ENCODE measurements around the gene PCNA. TPM values are rescaled to one million over a fixed set of nuclear protein-coding genes. Genes with fewer than 3 reads are reported as not detected.

The PCNA gene
- total RNA-seq, 1 experiment from 2014 or later: 274 TPM

- H3K9me3 ChIP-seq (ENCODE audit: control insufficient read depth, low read depth, low read length): no peaks in the 10 kb centered on the region
- H3K79me1 ChIP-seq (ENCODE audit: insufficient read depth, low read depth, low read length, poor library complexity, severe bottlenecking): no peaks in the 10 kb centered on the region
- DNase-seq: no peak
- H3K4me1 ChIP-seq (ENCODE audit: insufficient read depth, low read length): no peaks in the 10 kb centered on the region
- H3K36me3 Mint-ChIP-seq (ENCODE audit: insufficient read depth in 1 of 3, low read depth in 3 of 3): peaks cover 13 to 41% (median 38%) of the 10 kb centered on the region in 3 experiments; a peak in 6 of 7 replicates
- H2BK15ac ChIP-seq (ENCODE audit: low read depth, low read length): no peak overlapping the region
- H3K23me2 ChIP-seq (ENCODE audit: insufficient read length, low read depth, low read length, poor library complexity, severe bottlenecking): no peaks in the 10 kb centered on the region
- no peak overlapping the region for H3K9ac ChIP-seq (ENCODE audit: extremely low read depth, insufficient read length, low read length)
- H3K27me3 ChIP-seq (ENCODE audit: insufficient read depth, low read length): no peaks in the 10 kb centered on the region
- no peak overlapping the region for H3K23ac ChIP-seq (ENCODE audit: insufficient read length, low read depth, low read length)
- no peak overlapping the region for H2BK5ac ChIP-seq (ENCODE audit: insufficient read length, low read length)
- no peaks in the 10 kb centered on the region for H4K20me1 ChIP-seq (ENCODE audit: control insufficient read depth, insufficient read depth, insufficient read length)
- no peak overlapping the region for H3K4me2 ChIP-seq (ENCODE audit: insufficient read depth, insufficient read length, low read length)
- no peak overlapping the region; the same call in 1 of the 2 replicates for H3K14ac ChIP-seq (ENCODE audit: insufficient read depth, low read length)
- H3K4ac ChIP-seq (ENCODE audit: low read depth, low read length): no peak overlapping the region
- H3K4me1 Mint-ChIP-seq: no peaks in the 10 kb centered on the region
- H2BK12ac ChIP-seq (ENCODE audit: insufficient read length, low read depth, low read length): no peak overlapping the region
- no peak overlapping the region for H4K91ac ChIP-seq (ENCODE audit: insufficient read length, low read depth, low read length)
- no peak overlapping the region for H4K5ac ChIP-seq (ENCODE audit: insufficient read length, low read depth, low read length)
- no peak overlapping the region for H2BK120ac ChIP-seq (ENCODE audit: low read depth, low read length, poor library complexity, severe bottlenecking)
- H3K27me3 Mint-ChIP-seq (ENCODE audit: low read depth): no peaks in the 10 kb centered on the region
- no peak overlapping the region for H2BK20ac ChIP-seq (ENCODE audit: low read depth, low read length, poor library complexity, severe bottlenecking)
- H3K18ac ChIP-seq (ENCODE audit: insufficient read length, low read depth, low read length): no peak overlapping the region
- no CpG with 5 or more reads among the region's 3 CpGs for WGBS (ENCODE audit: extremely low coverage, insufficient read length, low lambda C conversion rate)
- TF ChIP-seq CTCF (conservative IDR thresholded peaks at IDR 0.05): no peak
- no peak overlapping the region for H3T11ph ChIP-seq (ENCODE audit: low read length)
- no peaks in the 10 kb centered on the region; the same call in 1 of the 2 replicates for H3K79me2 ChIP-seq (ENCODE audit: insufficient read depth, low read length)
- H2AK5ac ChIP-seq (ENCODE audit: insufficient read length, low read length): no peak overlapping the region
- no peak overlapping the region for H3K27ac ChIP-seq (ENCODE audit: insufficient read length, low read depth, low read length)
- H3K27ac Mint-ChIP-seq: peak overlapping the region in 1 of 3 experiments; percentile 68; a peak in 1 of 7 replicates
- no peak overlapping the region for H3K56ac ChIP-seq (ENCODE audit: insufficient read length, low read depth, low read length)
- no peak overlapping the region for H4K8ac ChIP-seq (replicated peaks; ENCODE audit: insufficient read length, low read depth, low read length)
- H3K4me3 Mint-ChIP-seq: no peak overlapping the region
- H2AFZ ChIP-seq (ENCODE audit: low read length): no peak overlapping the region
- no peaks in the 10 kb centered on the region for H3K9me3 Mint-ChIP-seq
Measured at GRCh38 chr20:5095931-5096330, 23.8 kb downstream of the PCNA start.

Measured in H9 (cell line).